ENCODE results near the gene CCL27.

GRCh38 chr9:34690983-34691935, 28.8 kb upstream of the CCL27 start, which contains the start of gene CCL19:
- TF ChIP-seq CTCF (IDR thresholded peaks at IDR 0.05) (no peak), EZH2 (IDR thresholded peaks at IDR 0.05; ENCODE audit: borderline replicate concordance, insufficient read depth, low read depth, low read length, poor library complexity, severe bottlenecking) (no peak)

All from B cell (primary cell).